Omental fat pad (tissue), 4 donors: Measurements from ENCODE around the gene TTI1. TPM values are rescaled to one million over a fixed set of nuclear protein-coding genes. Genes with fewer than 3 reads are reported as not detected.
A peak's percentile ranks its signal among the peaks of the same experiment; 100 is the strongest.

Experiments
- ATAC-seq: fragments of 150-250 bp; one replicate; pipeline ENCODE4 v1.9.1; 2016; ENCODE audit warnings: mild to moderate bottlenecking, moderate library complexity; ENCODE audit not compliant: low FRiP score
- DNase-seq: peaks from one replicate; pipeline ENCODE4 v3.0.0-alpha.2; 2019; ENCODE audit warnings: low spot score
- CTCF ChIP-seq, 3 donors: fragments of 450-650 bp; IDR thresholded peaks; one replicate each; pipeline ENCODE4 v1.5.1; 2016 to 2017; ENCODE audit warnings: antibody characterized with exemption in 3 of 3, mild to moderate bottlenecking in 3 of 3, moderate library complexity in 2 of 3
- total RNA-seq, 4 donors: library from RNA; depleted of rRNA; stranded (reverse); fragments of >200 nt; gene quantifications; one replicate each; pipeline ENCODE4 v1.1.0, GENCODE V29; 2016

Gene TTI1
- total RNA-seq, 4 donors from 2014 or later, result 10.6 to 29.3 (median 15.0) TPM

- no peak for TF ChIP-seq CTCF (IDR thresholded peaks at IDR 0.05)
- no peak for DNase-seq
- ATAC-seq, result no peak
Observed at GRCh38 chr20:38055294-38055693, 22.0 kb upstream of the TTI1 start.

- ATAC-seq (no peak), DNase-seq (no peak)
- no peak for TF ChIP-seq CTCF (IDR thresholded peaks at IDR 0.05)
Observed at GRCh38 chr20:38054647-38055046, 21.4 kb upstream of the TTI1 start.

GRCh38 chr20:38052870-38053269 is 19.6 kb upstream of the TTI1 start:
- no peak for TF ChIP-seq CTCF (IDR thresholded peaks at IDR 0.05)
- ATAC-seq, result no peak
- no peak for DNase-seq

GRCh38 chr20:38050686-38051085 is 17.4 kb upstream of the TTI1 start:
- peak; percentile 69 for ATAC-seq
- no peak for DNase-seq
- TF ChIP-seq CTCF (IDR thresholded peaks at IDR 0.05), result no peak

- no peak for DNase-seq
- no peak for TF ChIP-seq CTCF (IDR thresholded peaks at IDR 0.05)
- no peak for ATAC-seq
Observed at GRCh38 chr20:38049800-38050199, 16.5 kb upstream of the TTI1 start.

GRCh38 chr20:38046572-38046971 is 13.3 kb upstream of the TTI1 start:
- no peak for TF ChIP-seq CTCF (IDR thresholded peaks at IDR 0.05)
- DNase-seq (no peak), ATAC-seq (no peak)

GRCh38 chr20:38044685-38045084 is 11.4 kb upstream of the TTI1 start:
- no peak for DNase-seq
- ATAC-seq, result no peak
- no peak for TF ChIP-seq CTCF (IDR thresholded peaks at IDR 0.05)
